GM19351 (cell line): Measurements from ENCODE around the gene KDM4B.

Experiments
- ATAC-seq: cut with Tn5 transposase; IDR thresholded peaks from one replicate; pipeline ENCODE4 v1.9.1; 2021; ENCODE audit warnings: mild to moderate bottlenecking, moderate library complexity; ENCODE audit not compliant: unreplicated experiment

The KDM4B gene

GRCh38 chr19:5032101-5032967, 63.4 kb downstream of the KDM4B start:
- no peak for ATAC-seq

DNA sequence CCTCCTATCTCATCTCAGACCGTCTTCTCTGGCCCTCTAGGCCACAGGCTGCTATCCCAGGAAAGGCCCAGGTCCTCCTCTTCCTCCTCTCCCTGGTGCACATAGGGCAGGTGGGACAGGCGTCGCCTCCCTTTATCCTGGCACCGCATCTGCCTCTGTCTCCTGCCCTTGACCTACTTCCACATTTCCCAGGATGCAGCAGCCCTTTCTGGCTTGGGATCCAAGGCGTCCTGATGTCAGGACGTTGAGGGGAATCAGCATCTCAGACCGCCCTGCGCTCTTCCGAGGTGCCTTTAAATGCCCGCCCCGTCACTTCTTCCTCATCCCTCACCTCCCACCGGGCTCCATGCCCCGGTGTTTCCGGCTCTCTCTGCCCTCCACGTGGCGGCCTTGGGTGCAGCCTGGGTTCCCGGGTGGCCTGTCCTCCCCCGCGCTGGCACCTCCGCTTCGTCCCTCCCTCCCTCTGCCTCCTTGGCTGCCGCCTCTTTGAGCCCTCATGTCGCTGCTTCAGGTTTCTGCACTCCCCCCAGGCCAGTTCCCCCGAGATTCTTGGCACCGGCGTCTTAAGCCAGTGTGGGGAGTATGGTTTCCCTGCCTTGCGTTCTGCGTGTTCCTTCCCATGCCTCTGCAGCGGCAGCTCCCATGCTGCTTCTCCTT, 66.3 kb downstream of the KDM4B start:
- no peak for ATAC-seq

GRCh38 chr19:5035793-5036697, 67.1 kb downstream of the KDM4B start:
- ATAC-seq = no peak

GRCh38 chr19:5036698-5037563, 68.0 kb downstream of the KDM4B start:
- ATAC-seq = no peak

GRCh38 chr19:5037936-5038335, 69.0 kb downstream of the KDM4B start:
- ATAC-seq = no peak

DNA sequence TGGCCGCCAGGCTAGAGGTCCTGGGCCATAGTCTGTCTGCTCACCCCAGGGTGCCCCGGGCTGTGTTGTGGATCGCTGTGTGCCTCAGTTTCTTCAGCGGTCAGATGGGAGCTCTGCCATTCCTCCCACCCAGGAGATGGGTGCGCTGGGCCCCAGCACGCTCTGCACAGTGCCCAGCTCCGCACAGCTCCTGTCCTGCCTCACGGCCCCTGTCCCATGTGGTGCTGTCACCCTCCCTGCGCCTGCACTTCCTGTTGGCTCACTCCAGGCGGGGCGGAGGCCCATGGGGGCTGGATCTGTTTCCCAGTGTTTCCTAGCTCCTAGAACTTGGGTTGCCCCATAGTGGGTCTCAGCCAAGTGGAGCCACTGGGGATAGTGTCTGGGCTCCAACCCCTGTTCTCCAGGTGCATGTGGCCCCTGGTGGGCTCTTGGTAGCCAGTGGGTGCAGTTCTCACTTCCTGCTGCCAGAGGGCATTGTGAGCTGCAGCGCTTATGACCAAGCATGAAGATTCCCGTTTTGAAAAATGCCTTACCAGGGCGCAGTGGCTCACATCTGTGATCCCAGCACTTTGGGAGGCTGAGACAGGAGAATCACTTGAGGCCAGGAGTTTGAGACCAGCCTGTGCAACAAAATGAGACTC, 69.8 kb downstream of the KDM4B start:
- ATAC-seq = no peak

- no peak for ATAC-seq
Observed at GRCh38 chr19:5039642-5040543, 71.0 kb downstream of the KDM4B start.

- ATAC-seq = no peak
Observed at GRCh38 chr19:5040544-5041167, 71.7 kb downstream of the KDM4B start.

DNA sequence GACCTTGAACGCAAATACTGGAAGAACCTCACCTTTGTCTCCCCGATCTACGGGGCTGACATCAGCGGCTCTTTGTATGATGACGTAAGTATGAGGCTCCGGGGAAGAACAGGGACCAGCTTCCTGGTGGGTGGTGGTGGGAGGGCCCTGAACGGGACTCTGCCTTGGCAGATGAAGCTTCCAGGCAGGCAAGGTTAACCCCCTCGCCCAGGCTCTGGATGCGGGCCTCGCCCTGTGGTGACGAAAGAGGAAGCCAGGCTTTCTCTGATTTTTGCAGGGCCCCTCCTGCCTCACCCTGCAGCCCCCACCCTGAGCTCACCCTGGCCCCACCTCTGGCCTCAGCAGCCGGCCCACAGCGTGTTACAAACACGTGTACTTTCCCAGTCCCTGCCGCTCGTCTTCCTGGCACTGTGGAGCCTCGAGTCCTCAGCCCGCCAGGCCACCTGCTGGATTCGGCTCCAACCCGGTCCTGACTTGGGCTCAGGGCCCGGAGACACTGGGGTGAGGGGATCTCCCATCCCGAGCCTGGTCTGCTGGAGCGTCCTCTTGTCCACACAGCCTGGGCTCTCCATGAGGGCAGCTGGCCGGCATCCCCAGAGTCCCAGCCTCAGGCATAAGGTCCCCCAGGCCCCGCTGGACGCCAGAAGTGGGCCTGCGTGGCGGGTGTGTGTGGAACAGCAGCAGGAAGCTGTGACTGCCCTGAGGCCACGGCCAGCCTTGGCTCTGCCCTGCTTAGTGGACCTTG, 72.4 kb downstream of the KDM4B start:
- ATAC-seq = no peak

GRCh38 chr19:5041913-5042187, 72.9 kb downstream of the KDM4B start:
- ATAC-seq = no peak

- no peak for ATAC-seq
Observed at GRCh38 chr19:5042556-5042955, 73.6 kb downstream of the KDM4B start.

DNA sequence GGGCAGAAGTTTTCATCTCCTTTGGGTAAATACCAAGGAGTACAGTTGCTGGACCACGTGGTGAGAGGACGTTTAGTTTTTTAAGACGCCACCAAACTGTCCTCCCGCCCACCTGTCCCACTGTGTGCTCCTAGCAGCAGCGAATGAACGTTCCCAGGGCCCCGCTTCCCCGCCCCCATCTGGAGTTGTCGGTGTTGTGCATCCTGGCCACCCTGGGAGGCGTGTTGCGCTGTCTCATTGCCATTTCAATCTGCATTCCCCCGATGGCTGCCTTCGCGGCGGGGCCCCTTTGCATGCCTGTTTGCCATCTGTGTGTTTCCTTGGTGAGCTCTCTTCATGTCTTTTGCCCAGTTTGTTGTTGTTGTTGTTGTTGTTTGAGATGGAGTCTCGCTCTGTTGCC, 76.1 kb downstream of the KDM4B start:
- no peak for ATAC-seq

GRCh38 chr19:5045956-5046338, 77.0 kb downstream of the KDM4B start:
- ATAC-seq = no peak

GRCh38 chr19:5046339-5047039, 77.6 kb downstream of the KDM4B start:
- no peak for ATAC-seq

GRCh38 chr19:5047251-5047935, 78.5 kb downstream of the KDM4B start:
- ATAC-seq = no peak

DNA sequence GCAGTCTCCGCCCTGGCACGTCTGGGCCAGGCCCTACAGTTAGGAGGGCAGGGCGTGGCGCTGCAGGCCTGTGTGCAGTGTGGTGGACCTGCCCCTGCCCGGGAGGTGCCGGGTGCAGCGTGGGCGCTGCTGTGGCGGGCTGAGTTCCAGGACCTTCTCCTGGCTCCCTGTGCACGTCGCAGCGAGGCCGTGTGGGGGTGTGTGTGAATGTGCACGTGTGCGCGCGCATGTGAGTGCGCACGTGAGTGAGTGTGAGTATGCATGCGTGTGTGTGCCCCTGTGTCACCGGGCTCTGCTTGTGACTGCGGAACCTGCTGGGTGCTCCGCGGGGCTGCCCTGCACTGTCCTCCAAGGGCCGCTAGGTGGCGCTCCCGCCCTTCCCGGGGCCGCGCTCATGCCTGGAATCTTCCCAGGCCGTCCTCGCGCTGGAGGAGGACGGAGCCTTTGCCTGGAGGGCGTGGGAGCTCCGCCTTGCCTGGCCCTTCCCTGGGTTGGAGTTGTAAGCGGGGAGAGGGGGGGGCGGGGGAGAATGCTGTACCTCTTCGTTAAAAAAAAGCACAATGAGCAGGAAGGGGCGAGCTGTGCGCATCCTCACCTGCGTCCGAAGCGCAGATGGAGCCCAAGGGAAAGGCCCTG, 79.3 kb downstream of the KDM4B start:
- no peak for ATAC-seq
